Keratinocyte (primary cell): ENCODE data around the gene DLG1. TPM values are rescaled to one million over a fixed set of nuclear protein-coding genes. Genes with fewer than 3 reads are reported as not detected.

Source experiments
- DNase-seq: peaks from one replicate; pipeline ENCODE4 v3.0.0-alpha.2; 2011; ENCODE audit warnings: low read depth, missing footprints, low spot score
- FAIRE-seq: peaks from 2 replicates; lab custom pipeline; 2011; peaks lifted over from hg19 to GRCh38; lab: Jason Lieb, UNC
- H2AFZ ChIP-seq: 2 replicates; pipeline ENCODE4 v1.6.0; 2012; ENCODE audit warnings: low read length, control low read depth, inconsistent platforms; ENCODE audit not compliant: control insufficient read depth
- H3K27ac ChIP-seq: 2 replicates; pipeline ENCODE4 v1.5.1; 2011; ENCODE audit warnings: low read length; ENCODE audit not compliant: control insufficient read depth, insufficient read depth
- H3K27me3 ChIP-seq: 3 replicates; pipeline ENCODE4 v1.6.0; 2011; ENCODE audit warnings: low read length; ENCODE audit not compliant: control insufficient read depth, insufficient read depth; ENCODE audit errors: extremely low read depth
- H3K36me3 ChIP-seq, 2 experiments: 2 replicates in 1 of 2; 3 replicates in 1 of 2; pipeline ENCODE4 v1.5.1; 2011; ENCODE audit warnings: low read length in 2 of 2, mild to moderate bottlenecking in 1 of 2; ENCODE audit not compliant: control insufficient read depth in 2 of 2, insufficient read depth in 2 of 2; ENCODE audit errors: extremely low read depth in 1 of 2
- H3K4me1 ChIP-seq: 3 replicates; pipeline ENCODE4 v1.5.1; 2011; ENCODE audit warnings: low read length; ENCODE audit not compliant: control insufficient read depth, insufficient read depth; ENCODE audit errors: extremely low read depth
- H3K4me2 ChIP-seq: 3 replicates; pipeline ENCODE4 v1.6.0; 2011; ENCODE audit warnings: low read depth, low read length; ENCODE audit not compliant: control insufficient read depth, insufficient read depth; ENCODE audit errors: extremely low read depth
- H3K4me3 ChIP-seq, 3 experiments: fragments of 200-600 bp in 1 of 3; sonication (generic) in 1 of 3; 2 replicates in 2 of 3; 3 replicates in 1 of 3; pipeline ENCODE4 v1.5.1; 2011 to 2016; ENCODE audit warnings: low read length in 3 of 3, mild to moderate bottlenecking in 3 of 3, control low read depth in 2 of 3, inconsistent platforms in 1 of 3, low read depth in 1 of 3, mixed read lengths in 1 of 3, mixed run types in 1 of 3, moderate library complexity in 1 of 3; ENCODE audit not compliant: control insufficient read depth in 2 of 3, insufficient read depth in 2 of 3; ENCODE audit errors: extremely low read depth in 1 of 3
- H3K79me2 ChIP-seq: 2 replicates; pipeline ENCODE4 v1.6.0; 2012; ENCODE audit warnings: low read length; ENCODE audit not compliant: control insufficient read depth, insufficient read depth
- H3K9ac ChIP-seq: 3 replicates; pipeline ENCODE4 v1.6.0; 2011; ENCODE audit warnings: low read length; ENCODE audit not compliant: control insufficient read depth, insufficient read depth; ENCODE audit errors: extremely low read depth
- H3K9me1 ChIP-seq: 3 replicates; pipeline ENCODE4 v1.6.0; 2011; ENCODE audit warnings: low read length; ENCODE audit not compliant: control insufficient read depth, insufficient read depth; ENCODE audit errors: extremely low read depth
- H3K9me3 ChIP-seq: 2 replicates; pipeline ENCODE4 v1.5.1; 2012; ENCODE audit warnings: low read depth, low read length; ENCODE audit not compliant: control insufficient read depth
- H4K20me1 ChIP-seq: 3 replicates; pipeline ENCODE4 v1.6.0; 2011; ENCODE audit warnings: low read length; ENCODE audit not compliant: control insufficient read depth, insufficient read depth; ENCODE audit errors: extremely low read depth
- CTCF ChIP-seq, 3 experiments: IDR thresholded peaks in 1 of 3; conservative IDR thresholded peaks in 1 of 3; optimal IDR thresholded peaks in 1 of 3; 2 replicates in 2 of 3; 3 replicates in 1 of 3; pipeline versions ENCODE3 to v1.5.1; 2011; ENCODE audit warnings: low read length in 3 of 3, mild to moderate bottlenecking in 3 of 3, moderate library complexity in 2 of 3, control low read depth in 1 of 3, inconsistent platforms in 1 of 3; ENCODE audit not compliant: insufficient read depth in 2 of 3; ENCODE audit errors: extremely low read depth in 1 of 3
- EZH2 ChIP-seq: IDR thresholded peaks from one replicate; pipeline ENCODE4 v1.6.1; 2012; ENCODE audit warnings: inconsistent platforms, mild to moderate bottlenecking, low read length, moderate library complexity
- dilution Hi-C: fragments of 300-500 bp; cut with MboI; formaldehyde crosslinking; loops from one replicate; pipeline ENCODE4 v1.7.0; 2020; ENCODE audit warnings: low sequenced_read_pairs; ENCODE audit not compliant: extremely low pct_ligation_motif_present
- polyA plus RNA-seq, 5 experiments: library from polyadenylated mRNA; depleted of rRNA in 3 of 5; stranded (reverse) in 3 of 5; stranded (forward) in 1 of 5; unstranded in 1 of 5; fragments of >200 nt; gene quantifications; 1 replicate in 1 of 5; 2 replicates in 3 of 5; 3 replicates in 1 of 5; pipeline versions ENCODE4 v1.2.1 to v1.2.3, GENCODE V29; 2011 to 2012; ENCODE audit warnings: missing spikeins in 2 of 5, low read depth in 1 of 5, low replicate concordance in 1 of 5

DLG1 gene
- polyA plus RNA-seq, 1 donor (not counting 4 experiments of a cell fraction or from before 2014, with no cell fraction given), result 139 TPM

GRCh38 chr3:197256836-197257444, 41.5 kb downstream of the DLG1 start:
- DNase-seq, result peak; percentile 25
- Histone ChIP-seq H3K9ac (no peak overlapping the region), H4K20me1 (peaks cover 7% of the 10 kb centered on the region), H3K4me3 (no peak overlapping the region), H3K4me1 (peaks cover 10% of the 10 kb centered on the region), H2AFZ (no peak overlapping the region), H3K4me2 (no peak overlapping the region), H3K27me3 (no peaks in the 10 kb centered on the region), H3K9me1 (no peaks in the 10 kb centered on the region), H3K9me3 (no peaks in the 10 kb centered on the region), H3K79me2 (peaks cover 98% of the 10 kb centered on the region), H3K36me3 (peaks cover 4 to 8% of the 10 kb centered on the region in 2 experiments), H3K27ac (peak overlapping the region; percentile 6)
- TF ChIP-seq CTCF (optimal IDR thresholded peaks at IDR 0.05 in 1 of 3, IDR thresholded peaks at IDR 0.05 in 1 of 3, conservative IDR thresholded peaks at IDR 0.05 in 1 of 3; ENCODE audit: extremely low read depth in 1 of 3, insufficient read depth in 2 of 3, low read length in 3 of 3) (peak in 2 of 3 experiments; percentile 36), EZH2 (no peak)
- FAIRE-seq, result no peak
- dilution Hi-C loops, result no loop called here

DNA sequence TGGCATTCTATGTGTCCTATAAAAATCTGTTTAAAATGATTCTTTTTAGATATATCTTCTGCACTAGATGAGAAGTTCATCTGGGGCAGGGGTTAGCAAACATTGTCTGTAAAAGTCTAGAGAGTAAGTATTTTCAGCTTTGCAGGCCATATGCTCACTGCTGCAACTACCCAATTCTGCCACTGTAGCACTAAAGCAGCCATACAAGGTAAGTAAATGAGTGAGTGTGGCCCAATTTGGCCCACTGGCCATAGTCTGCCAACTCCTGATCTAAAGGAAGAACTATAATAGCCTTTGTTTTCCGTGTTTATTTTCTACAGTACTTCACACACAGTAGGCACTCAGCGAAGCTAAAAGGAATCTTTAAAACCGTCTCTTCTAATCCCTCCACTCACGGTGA, 42.3 kb downstream of the DLG1 start:
- no peak overlapping the region for H3K27ac ChIP-seq
- FAIRE-seq, result no peak

More for the DNA sequence above, 42.3 kb downstream of the DLG1 start:
- Histone ChIP-seq H3K9me3 (no peaks in the 10 kb centered on the region), H3K27me3 (no peaks in the 10 kb centered on the region), H3K36me3 (peaks cover 4 to 8% of the 10 kb centered on the region in 2 experiments), H3K4me3 (no peak overlapping the region), H3K4me1 (peaks cover 10% of the 10 kb centered on the region), H2AFZ (no peak overlapping the region), H4K20me1 (peaks cover 6% of the 10 kb centered on the region), H3K79me2 (peaks cover 98% of the 10 kb centered on the region), H3K9ac (no peak overlapping the region), H3K4me2 (no peak overlapping the region), H3K9me1 (no peaks in the 10 kb centered on the region)
- no peak for DNase-seq
- dilution Hi-C loops, result no loop called here
- TF ChIP-seq CTCF (optimal IDR thresholded peaks at IDR 0.05 in 1 of 3, IDR thresholded peaks at IDR 0.05 in 1 of 3, conservative IDR thresholded peaks at IDR 0.05 in 1 of 3; ENCODE audit: extremely low read depth in 1 of 3, insufficient read depth in 2 of 3, low read length in 3 of 3) (no peak), EZH2 (no peak)
